SKM-1 treated with dmso at 0.1 percent for 144 hours (cell line): ENCODE results near the gene BCL2A1.
"Not testable (repeated sequence)": the region's sequence is repeated elsewhere in the genome, so short reads cannot be mapped to it uniquely, and the experiment has no call there.

Experiments
- DNase-seq: peaks from one replicate; lab custom pipeline; 2025; ENCODE audit not compliant: unreplicated experiment; lab: John Stamatoyannopoulos, UW

The BCL2A1 gene

GRCh38 chr15:79926116-79926515 is 44.9 kb downstream of the BCL2A1 start:
- DNase-seq = not testable (repeated sequence)

- DNase-seq = no peak
These were observed 46.6 kb downstream of the BCL2A1 start for GRCh38 chr15:79924379-79924778.

- peak; percentile 95 for DNase-seq
These were observed 47.4 kb downstream of the BCL2A1 start for GRCh38 chr15:79923515-79924169.

- DNase-seq = peak; percentile 23
These were observed 47.9 kb downstream of the BCL2A1 start for GRCh38 chr15:79923079-79923514.

- DNase-seq = no peak
These were observed 48.4 kb downstream of the BCL2A1 start for GRCh38 chr15:79922512-79923078.

- no peak for DNase-seq
These were observed 51.1 kb downstream of the BCL2A1 start for GRCh38 chr15:79919749-79920511.

GRCh38 chr15:79919090-79919748 is 51.8 kb downstream of the BCL2A1 start:
- DNase-seq = no peak

GRCh38 chr15:79918278-79918677 is 52.7 kb downstream of the BCL2A1 start:
- peak; percentile 57 for DNase-seq

- DNase-seq = no peak
These were observed 54.4 kb downstream of the BCL2A1 start for GRCh38 chr15:79916502-79917132.

- DNase-seq = peak; percentile 81
These were observed 55.1 kb downstream of the BCL2A1 start for GRCh38 chr15:79915776-79916501.

- DNase-seq = no peak
These were observed 56.3 kb downstream of the BCL2A1 start for GRCh38 chr15:79914728-79915127.
